AG04449 (cell line): ENCODE data around the gene MKX.

Source experiments
- CTCF ChIA-PET: fragments of 350-600 bp; formaldehyde crosslinking; extraction: SDS; loops from one replicate; lab custom pipeline; 2021; ENCODE audit warnings: antibody characterized with exemption; lab: Yijun Ruan, JAX
- POLR2A ChIA-PET: fragments of 400-600, 350-600 bp; formaldehyde crosslinking; extraction: SDS; loops from one replicate; lab custom pipeline; 2020; ENCODE audit warnings: antibody characterized with exemption, inconsistent platforms; lab: Yijun Ruan, JAX
- DNase-seq: peaks from one replicate; pipeline ENCODE4 v3.0.0-alpha.2; 2010; ENCODE audit warnings: low read depth, low spot score
- H3K4me3 ChIP-seq: 2 replicates; pipeline ENCODE4 v1.5.1; 2011; ENCODE audit warnings: low read depth, mild to moderate bottlenecking, control low read depth, low read length
- TF ChIP-seq, protein P1 (sequence below): IDR thresholded peaks from one replicate; pipeline ENCODE4 v1.5.1; 2011; ENCODE audit warnings: mild to moderate bottlenecking, moderate library complexity, low read length, control low read depth, inconsistent platforms; ENCODE audit not compliant: insufficient read depth; ENCODE audit errors: missing control alignments

MKX gene

DNA sequence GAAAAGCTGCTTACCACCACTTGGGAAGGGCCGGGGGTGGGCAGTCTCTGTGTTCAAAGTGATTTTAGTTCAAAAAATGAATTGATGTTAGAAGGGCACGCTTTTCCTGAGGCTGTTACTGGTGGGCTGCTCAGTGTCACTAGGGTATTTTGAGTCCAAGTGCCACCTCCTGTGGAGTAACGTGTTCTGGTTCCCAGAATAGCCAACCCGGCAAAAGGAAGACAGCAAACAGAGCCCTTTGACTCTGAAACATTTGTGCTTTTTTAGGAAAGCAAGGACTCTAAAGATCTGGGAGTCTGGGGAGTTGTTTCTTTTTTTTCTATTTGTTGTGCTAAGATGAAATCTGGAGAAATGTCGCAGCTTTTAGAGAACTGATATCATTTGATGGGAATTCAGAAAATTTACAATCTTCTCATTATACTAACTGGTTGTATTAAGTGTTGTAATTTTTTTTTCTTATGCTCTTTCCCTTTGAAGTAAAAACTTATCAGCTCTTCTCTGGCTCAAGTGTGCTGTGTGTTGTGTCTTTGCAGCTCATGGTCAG lies 66.2 kb downstream of the MKX start:
- DNase-seq, result no peak
- ChIA-PET POLR2A (no interaction called here), CTCF (interaction anchor here (1.8 kb wide), 1 partner anchor 21 kb away, joined by 10 read pairs; no protein-coding TSS in a partner anchor)
- no peak overlapping the region for H3K4me3 ChIP-seq
- TF ChIP-seq, protein P1, sequence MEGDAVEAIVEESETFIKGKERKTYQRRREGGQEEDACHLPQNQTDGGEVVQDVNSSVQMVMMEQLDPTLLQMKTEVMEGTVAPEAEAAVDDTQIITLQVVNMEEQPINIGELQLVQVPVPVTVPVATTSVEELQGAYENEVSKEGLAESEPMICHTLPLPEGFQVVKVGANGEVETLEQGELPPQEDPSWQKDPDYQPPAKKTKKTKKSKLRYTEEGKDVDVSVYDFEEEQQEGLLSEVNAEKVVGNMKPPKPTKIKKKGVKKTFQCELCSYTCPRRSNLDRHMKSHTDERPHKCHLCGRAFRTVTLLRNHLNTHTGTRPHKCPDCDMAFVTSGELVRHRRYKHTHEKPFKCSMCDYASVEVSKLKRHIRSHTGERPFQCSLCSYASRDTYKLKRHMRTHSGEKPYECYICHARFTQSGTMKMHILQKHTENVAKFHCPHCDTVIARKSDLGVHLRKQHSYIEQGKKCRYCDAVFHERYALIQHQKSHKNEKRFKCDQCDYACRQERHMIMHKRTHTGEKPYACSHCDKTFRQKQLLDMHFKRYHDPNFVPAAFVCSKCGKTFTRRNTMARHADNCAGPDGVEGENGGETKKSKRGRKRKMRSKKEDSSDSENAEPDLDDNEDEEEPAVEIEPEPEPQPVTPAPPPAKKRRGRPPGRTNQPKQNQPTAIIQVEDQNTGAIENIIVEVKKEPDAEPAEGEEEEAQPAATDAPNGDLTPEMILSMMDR, result no peak

DNA sequence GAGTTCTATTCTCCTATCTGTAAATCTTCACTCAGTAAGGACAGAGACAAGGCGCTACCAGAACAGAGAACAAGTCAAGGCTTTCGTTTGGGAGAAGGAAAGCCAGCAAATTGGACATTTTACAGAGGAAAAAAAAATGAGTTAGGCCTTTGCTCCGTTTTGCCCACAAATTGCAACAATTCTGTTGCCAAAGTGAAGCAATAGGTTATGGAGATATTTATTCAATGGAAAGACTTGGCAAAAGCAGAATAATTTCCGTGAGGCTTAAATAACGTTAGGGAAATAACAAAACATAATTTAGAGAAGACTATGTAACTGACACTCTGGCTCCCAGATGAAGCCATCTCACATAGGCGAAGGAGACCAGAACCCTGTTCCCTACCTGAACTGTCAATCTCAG lies 67.5 kb downstream of the MKX start:
- TF ChIP-seq, protein P1, result no peak
- no peak overlapping the region for H3K4me3 ChIP-seq
- DNase-seq, result no peak
- POLR2A ChIA-PET, result no interaction called here
- CTCF ChIA-PET, result no interaction called here

DNA sequence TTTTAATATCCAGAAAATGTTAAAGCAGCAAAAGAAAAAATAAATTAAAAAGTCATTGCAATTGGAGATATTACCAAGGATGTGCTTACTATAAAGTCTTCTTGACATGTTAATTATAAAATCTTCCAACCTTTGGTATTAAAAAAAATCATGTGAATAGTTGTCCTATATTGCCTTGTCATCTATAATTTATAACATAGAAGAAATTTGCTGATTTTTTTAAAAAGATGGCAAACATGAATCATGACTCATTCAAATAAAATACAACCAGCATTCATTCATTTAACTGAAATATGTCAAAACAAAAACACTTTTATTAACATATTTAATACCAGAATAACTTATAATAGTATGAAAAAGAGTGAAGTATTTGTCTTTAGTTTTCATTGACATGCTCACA lies 72.6 kb downstream of the MKX start:
- POLR2A ChIA-PET, result no interaction called here
- TF ChIP-seq, protein P1, result no peak
- DNase-seq, result no peak
- no peak overlapping the region for H3K4me3 ChIP-seq
- CTCF ChIA-PET, result interaction anchor here (1.4 kb wide), 1 partner anchor 15 kb away, joined by 3 read pairs; no protein-coding TSS in a partner anchor

DNA sequence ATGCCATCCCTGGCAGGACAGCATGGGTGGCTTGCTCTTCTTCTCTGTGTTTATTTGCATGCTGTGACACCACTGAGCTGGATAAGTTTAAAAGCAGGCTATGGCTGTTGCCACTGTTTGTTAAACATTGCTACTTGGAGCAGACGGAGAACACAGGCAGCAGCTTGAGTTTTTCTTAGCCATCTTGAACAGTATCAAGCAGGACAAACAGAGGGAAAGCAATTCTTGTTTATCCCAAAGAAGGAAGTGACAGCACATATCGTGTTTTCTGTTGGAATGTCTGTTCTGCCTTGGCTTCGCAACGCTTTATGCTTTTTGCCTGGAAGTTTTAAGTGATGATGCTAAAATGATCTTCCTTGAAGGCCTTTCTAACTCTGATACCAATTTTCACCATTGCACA lies 73.8 kb downstream of the MKX start:
- no peak overlapping the region for H3K4me3 ChIP-seq
- POLR2A ChIA-PET, result no interaction called here
- TF ChIP-seq, protein P1, result no peak
- DNase-seq, result no peak
- CTCF ChIA-PET, result interaction anchor here (1.4 kb wide), 1 partner anchor 16 kb away, joined by 3 read pairs; no protein-coding TSS in a partner anchor

DNA sequence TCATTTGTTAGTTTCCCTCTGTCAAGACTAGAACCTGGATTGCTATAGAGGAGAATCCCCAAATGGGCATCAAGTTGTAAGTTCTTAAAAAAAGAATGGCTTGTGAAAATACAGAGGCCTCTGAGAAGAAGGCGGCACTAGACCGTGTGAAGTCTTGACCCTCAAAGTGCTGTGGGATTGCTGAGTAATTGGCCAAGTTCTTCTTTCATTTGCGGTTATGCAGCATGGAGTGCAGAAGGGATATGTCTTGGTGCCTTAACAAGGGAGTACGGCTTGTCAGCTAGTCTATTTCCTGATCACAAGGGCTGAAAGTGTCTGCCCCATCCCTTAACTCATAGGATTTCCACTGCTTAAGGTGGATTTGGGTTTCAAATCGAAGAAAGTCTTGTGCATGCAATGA lies 81.2 kb downstream of the MKX start:
- no peak overlapping the region for H3K4me3 ChIP-seq
- DNase-seq, result no peak
- CTCF ChIA-PET, result no interaction called here
- TF ChIP-seq, protein P1, result no peak
- POLR2A ChIA-PET, result no interaction called here

DNA sequence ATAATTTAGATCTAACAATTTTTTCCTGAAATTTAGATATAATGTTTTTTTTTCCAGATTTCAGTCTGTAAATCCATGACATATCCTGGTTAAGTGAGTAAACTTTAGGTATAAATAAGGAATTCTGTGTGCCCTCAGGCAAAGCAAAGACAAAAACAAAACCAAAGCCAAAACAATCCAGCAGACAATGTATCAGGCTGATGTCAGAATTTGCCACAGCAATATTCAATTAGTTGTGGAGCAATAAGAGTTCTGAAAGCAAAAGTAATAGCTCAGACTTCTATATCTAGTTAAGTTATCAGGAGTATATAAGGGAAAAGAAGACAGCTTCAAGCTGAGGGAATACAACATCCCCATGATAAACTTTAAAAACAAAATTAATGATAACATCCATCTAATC lies 82.0 kb downstream of the MKX start:
- DNase-seq, result no peak
- TF ChIP-seq, protein P1, result no peak
- POLR2A ChIA-PET, result no interaction called here
- CTCF ChIA-PET, result no interaction called here
- H3K4me3 ChIP-seq, result no peak overlapping the region
